Measurements from ENCODE around the gene ABI3.
"Not testable (repeated sequence)": the region's sequence is repeated elsewhere in the genome, so short reads cannot be mapped to it uniquely, and the experiment has no call there.

ABI3 gene

GRCh38 chr17:49210158-49211029 is at the start of gene ABI3, which contains the start of gene GNGT2:
Gene ABI3 (plus strand): TSS chr17:49210707. CDS start chr17:49210725, 18 bp downstream.
Gene GNGT2 (minus strand): TSS chr17:49210574. CDS start chr17:49207422, 3,152 bp downstream.
- peak; percentile 53 to 58 for DNase-seq

- DNase-seq: no peak
Measured at GRCh38 chr17:49162866-49163265, 47.6 kb upstream of the ABI3 start.

- DNase-seq: no peak
Measured at GRCh38 chr17:49165143-49165542, 45.4 kb upstream of the ABI3 start.

GRCh38 chr17:49168706-49169105 is 41.8 kb upstream of the ABI3 start:
- no peak for DNase-seq

GRCh38 chr17:49170216-49170615 is 40.3 kb upstream of the ABI3 start:
- no peak for DNase-seq

- DNase-seq: not testable (repeated sequence)
Measured at GRCh38 chr17:49170711-49171110, 39.8 kb upstream of the ABI3 start.

GRCh38 chr17:49175978-49176377 is 34.5 kb upstream of the ABI3 start:
- DNase-seq: not testable (repeated sequence)

- DNase-seq: peak; percentile 47 to 65
Measured at GRCh38 chr17:49180303-49180702, 30.2 kb upstream of the ABI3 start.

- no peak for DNase-seq
Measured at GRCh38 chr17:49180998-49181635, 29.4 kb upstream of the ABI3 start.

- no peak for DNase-seq
Measured at GRCh38 chr17:49183341-49183740, 27.2 kb upstream of the ABI3 start.

GRCh38 chr17:49183801-49184200 is 26.7 kb upstream of the ABI3 start:
- DNase-seq: no peak

- DNase-seq: not testable (repeated sequence)
Measured at GRCh38 chr17:49184522-49184921, 26.0 kb upstream of the ABI3 start.

GRCh38 chr17:49185381-49185780 is 25.1 kb upstream of the ABI3 start:
- not testable (repeated sequence) for DNase-seq

GRCh38 chr17:49187301-49187700 is 23.2 kb upstream of the ABI3 start:
- no peak for DNase-seq

- no peak for DNase-seq
Measured at GRCh38 chr17:49190932-49191331, 19.6 kb upstream of the ABI3 start.

- DNase-seq: no peak
Measured at GRCh38 chr17:49191409-49191916, 19.0 kb upstream of the ABI3 start.

- DNase-seq: peak; percentile 89 to 92
Measured at GRCh38 chr17:49191917-49192741, 18.4 kb upstream of the ABI3 start.

GRCh38 chr17:49193513-49194296 is 16.8 kb upstream of the ABI3 start:
- no peak for DNase-seq

GRCh38 chr17:49194297-49194607 is 16.3 kb upstream of the ABI3 start:
- no peak for DNase-seq

- DNase-seq: no peak
Measured at GRCh38 chr17:49195751-49196150, 14.8 kb upstream of the ABI3 start.

- no peak for DNase-seq
Measured at GRCh38 chr17:49196520-49196919, 14.0 kb upstream of the ABI3 start.

- DNase-seq: no peak
Measured at GRCh38 chr17:49197346-49197998, 13.0 kb upstream of the ABI3 start.
